HG02798 (cell line): Measurements from ENCODE around the gene DENND1A.
"Not testable (repeated sequence)": the region's sequence is repeated elsewhere in the genome, so short reads cannot be mapped to it uniquely, and the experiment has no call there.

ENCODE experiments used
- ATAC-seq: cut with Tn5 transposase; IDR thresholded peaks from one replicate; pipeline ENCODE4 v1.9.1; 2021; ENCODE audit warnings: mild to moderate bottlenecking; ENCODE audit not compliant: unreplicated experiment, poor library complexity

Gene DENND1A

GRCh38 chr9:123823194-123823947 lies 106.6 kb downstream of the DENND1A start:
- no peak for ATAC-seq

DNA sequence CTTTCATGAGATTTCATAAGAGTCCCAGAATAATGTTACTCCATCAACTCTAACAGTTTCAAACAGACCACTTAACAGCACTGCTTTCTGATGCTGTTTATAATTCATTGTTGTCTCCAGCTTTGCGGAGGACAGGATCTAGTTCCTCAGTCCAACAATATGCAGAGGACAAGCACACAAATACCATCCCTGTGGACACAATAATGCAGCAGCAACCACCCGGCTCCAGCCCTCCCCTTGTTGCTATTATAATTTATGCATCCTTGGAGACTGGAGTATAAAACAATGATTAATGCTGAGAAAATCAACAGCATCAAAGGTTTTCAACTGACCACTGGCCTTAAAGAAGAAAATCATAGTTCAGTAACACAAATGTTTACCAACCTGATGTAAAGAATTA lies 108.3 kb downstream of the DENND1A start:
- ATAC-seq, result no peak

GRCh38 chr9:123820139-123820538 lies 109.8 kb downstream of the DENND1A start:
- ATAC-seq, result no peak

DNA sequence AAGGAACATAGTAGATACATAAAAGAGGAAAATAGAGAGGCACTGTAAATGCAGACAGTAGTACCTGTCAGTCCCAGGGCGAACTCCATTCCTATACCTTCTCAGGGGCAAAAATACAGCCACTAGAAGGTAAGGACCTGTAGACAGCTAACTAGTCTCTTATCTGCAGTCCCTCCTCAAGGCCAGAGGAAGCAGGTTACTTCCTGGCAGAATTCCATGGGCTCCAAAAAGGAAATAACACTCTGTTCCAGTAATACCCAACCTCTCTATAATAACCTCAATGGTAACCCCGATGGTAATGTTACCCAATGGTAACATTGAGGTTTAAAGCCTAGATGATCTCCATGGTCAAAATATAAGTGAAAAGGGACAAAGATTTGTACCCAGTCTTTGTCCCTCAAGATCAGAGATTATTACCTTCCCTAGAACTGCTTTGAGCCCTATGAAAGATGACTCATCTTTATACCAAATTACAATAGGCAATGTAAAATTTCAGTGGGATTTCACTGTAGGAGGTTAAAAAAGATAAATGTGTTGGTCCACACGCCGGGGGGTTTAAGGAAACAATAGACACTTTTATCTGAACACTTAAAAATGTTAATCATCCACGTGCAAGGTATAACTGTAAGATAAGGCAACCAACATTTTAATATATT lies 113.0 kb downstream of the DENND1A start:
- no peak for ATAC-seq

DNA sequence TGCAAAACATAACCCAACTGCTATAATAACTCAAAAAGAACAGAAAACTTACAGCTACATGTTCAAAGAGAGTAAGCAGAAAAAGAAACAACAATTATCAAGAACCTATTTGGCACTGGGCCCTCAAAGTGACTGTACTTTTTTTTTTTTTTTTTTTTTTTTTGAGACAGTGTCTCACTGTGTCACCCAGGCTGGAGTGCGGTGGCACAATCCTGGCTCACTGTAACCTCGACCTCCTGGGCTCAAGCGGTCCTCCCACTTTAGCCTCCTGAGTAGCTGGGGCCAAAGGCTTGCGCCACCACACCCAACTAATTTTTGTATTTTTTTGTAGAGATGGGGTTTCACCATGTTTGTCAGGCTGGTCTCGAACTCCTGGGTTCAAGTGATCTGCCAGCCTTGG lies 114.1 kb downstream of the DENND1A start:
- ATAC-seq, result not testable (repeated sequence)

DNA sequence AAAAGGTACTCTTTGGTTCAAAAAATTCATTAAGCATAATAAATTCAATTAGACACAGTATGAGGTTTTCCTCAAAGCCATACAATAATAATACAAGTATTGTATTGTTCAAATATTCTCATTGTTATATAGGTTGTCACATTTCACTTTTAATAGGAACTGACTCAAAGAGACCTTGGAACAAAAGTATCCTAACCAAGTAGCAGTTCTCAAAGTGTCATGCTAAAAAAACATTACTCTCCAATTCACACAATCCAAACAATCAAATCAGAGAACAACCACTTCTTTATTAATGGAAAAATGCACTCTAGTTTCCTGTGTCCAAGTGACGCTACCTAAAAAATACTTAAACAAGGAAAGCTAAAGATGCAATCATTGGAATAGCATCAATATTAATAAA lies 115.4 kb downstream of the DENND1A start:
- no peak for ATAC-seq

GRCh38 chr9:123812984-123813383 lies 116.9 kb downstream of the DENND1A start:
- ATAC-seq, result no peak

DNA sequence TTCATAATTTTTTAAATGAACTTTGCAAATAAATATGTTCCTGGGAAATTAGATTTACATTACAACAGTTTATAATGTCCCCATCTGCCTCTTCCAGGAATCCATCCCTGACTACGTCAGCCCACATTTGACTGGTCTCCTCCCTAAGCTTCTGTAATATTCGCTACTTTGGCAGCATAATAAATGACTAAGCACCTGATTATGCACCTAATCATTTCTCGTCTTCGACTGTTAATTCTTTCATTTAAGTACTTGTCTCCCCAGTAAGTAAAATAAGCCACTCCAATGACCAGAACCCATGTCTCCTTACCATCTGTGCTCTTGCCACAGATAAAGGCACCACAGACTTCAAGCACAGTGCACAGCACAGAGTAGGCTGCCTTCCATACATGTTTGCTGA lies 122.7 kb downstream of the DENND1A start:
- ATAC-seq, result no peak

DNA sequence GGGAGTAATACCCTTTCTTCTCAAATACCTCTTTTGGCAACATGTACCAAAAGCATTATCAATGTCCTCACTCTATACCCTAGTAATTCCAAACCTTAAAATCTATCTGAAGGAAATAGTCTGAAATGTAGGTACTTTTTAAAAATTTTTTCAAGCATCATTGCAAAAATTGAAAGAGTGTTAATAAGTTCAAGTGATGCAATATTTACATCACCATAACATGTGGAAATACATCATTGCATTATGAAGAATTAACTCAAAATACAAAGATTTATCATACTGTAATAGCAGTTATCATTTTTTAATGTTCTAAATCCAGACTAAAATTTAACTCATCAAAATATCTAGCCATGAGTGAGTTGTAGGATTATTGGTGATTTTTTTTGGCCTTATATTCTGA lies 123.1 kb downstream of the DENND1A start:
- ATAC-seq, result no peak

DNA sequence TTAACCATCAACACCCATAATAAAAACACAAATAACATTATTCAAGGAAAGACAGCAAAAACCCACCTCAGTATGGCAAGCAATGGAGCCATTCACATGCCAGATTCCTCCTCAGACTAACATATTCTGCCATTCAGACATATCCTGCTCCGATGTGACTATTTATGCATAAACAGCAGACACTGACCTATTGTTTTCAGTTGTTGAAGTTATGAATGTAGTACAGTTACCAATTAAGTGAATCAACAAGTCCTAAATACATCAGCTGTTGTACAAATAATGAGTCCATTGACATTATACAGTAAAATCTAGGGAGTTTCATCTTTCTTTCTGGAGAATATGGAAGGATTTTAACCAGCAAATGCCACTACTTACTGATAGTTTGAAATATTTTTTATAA lies 131.7 kb downstream of the DENND1A start:
- no peak for ATAC-seq

- ATAC-seq, result no peak
These were observed 133.1 kb downstream of the DENND1A start for GRCh38 chr9:123796618-123797484.

- no peak for ATAC-seq
These were observed 133.8 kb downstream of the DENND1A start for GRCh38 chr9:123796094-123796493.

- ATAC-seq, result no peak
These were observed 134.6 kb downstream of the DENND1A start for GRCh38 chr9:123795336-123795735.

GRCh38 chr9:123792501-123792900 lies 137.4 kb downstream of the DENND1A start:
- no peak for ATAC-seq

DNA sequence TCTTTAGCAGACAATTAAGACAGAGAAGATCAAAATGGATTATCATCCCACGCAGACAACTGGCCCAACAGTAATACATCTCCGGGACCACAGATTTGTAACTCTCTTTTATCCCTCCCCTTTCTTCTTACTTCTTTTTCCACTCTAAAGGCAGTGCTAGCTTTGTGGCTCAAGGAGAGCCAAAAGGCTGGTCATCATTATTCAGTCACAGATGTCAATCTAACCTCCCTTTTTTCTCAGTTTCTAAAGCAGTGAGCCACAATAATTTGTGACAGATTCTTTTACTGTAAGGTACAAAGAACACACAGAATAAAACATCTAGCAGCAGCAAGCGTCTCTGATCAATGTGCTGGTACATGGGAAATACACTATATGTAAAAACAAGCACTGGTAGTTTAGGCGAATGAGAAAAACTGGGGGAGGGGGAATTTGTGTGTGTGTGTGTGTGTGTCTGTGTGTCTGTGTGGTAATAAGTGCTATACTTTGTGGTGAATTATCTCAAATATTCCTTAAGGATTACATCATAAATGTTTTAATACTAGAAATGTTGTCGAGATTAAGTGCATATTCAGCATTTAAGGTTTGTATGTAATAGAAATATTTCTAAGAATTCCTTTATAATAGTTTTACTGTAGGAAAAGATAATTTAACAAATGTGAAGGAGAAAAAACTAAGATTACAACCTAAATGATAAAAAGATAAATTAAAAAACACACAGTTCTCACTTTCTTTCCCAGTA lies 140.2 kb downstream of the DENND1A start:
- ATAC-seq, result no peak

- no peak for ATAC-seq
These were observed 142.5 kb downstream of the DENND1A start for GRCh38 chr9:123787416-123787815.

GRCh38 chr9:123784518-123784917 lies 145.4 kb downstream of the DENND1A start:
- ATAC-seq, result no peak

DNA sequence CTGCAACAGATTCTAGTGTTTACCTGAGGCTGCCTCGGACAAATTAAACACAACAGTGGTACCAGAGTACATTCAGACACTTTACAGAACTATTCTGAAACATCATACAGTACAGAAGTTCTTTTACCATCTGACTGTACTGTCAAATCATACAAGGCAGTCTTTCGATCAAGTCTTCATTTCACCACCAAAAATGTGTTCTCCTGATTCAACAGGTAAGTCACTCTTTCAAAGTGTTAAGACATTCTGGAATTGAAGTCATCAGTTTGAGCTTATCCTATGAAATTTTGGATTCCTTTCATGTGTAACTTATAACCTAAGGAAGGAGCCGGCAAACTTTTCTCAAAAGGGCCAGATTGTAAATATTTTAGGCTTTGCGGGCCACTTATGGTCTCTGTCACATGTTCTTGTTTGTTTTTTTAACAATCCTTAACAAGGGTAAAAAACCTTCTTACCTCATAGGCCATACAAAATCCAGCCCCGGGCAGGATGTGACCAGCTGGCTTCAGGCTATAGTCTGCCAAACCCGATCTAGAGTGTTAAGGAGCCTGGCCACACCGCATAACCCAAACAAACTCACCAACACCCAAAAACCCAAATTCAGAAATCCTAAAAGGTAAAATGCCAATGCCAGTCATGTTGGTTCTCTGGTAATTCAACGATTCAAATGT lies 151.6 kb downstream of the DENND1A start:
- no peak for ATAC-seq

GRCh38 chr9:123776708-123777537 lies 153.0 kb downstream of the DENND1A start:
- no peak for ATAC-seq
